GM23338 (cell line): ENCODE data around the gene NEK8. TPM values are rescaled to one million over a fixed set of nuclear protein-coding genes. Genes with fewer than 3 reads are reported as not detected.

ENCODE experiments used
- ATAC-seq: fragments of 200-7000 bp; cut with Tn5 transposase; 3 replicates; pipeline ENCODE4 v1.9.1; 2020
- DNase-seq: peaks from one replicate; pipeline ENCODE4 v3.0.0-alpha.2; 2015; ENCODE audit warnings: low spot score
- H2AFZ ChIP-seq: fragments of 200-600 bp; sonication (generic); 2 replicates; pipeline ENCODE4 v1.8.0; 2016; ENCODE audit warnings: antibody characterized with exemption, mild to moderate bottlenecking, moderate library complexity
- H3F3A ChIP-seq: fragments of 200-600 bp; sonication (generic); replicated peaks from 2 replicates; pipeline ENCODE4 v1.8.0; 2017; ENCODE audit warnings: antibody characterized with exemption, mixed run types, low read depth
- H3K27ac ChIP-seq: fragments of 200-600 bp; sonication (generic); 2 replicates; pipeline ENCODE4 v1.6.1; 2016; ENCODE audit warnings: low read depth
- H3K27me3 ChIP-seq: fragments of 200-600 bp; sonication (generic); 2 replicates; pipeline ENCODE4 v1.8.0; 2016; ENCODE audit warnings: mild to moderate bottlenecking, mixed run types, moderate library complexity; ENCODE audit not compliant: insufficient read depth
- H3K36me3 ChIP-seq: fragments of 200-600 bp; sonication (generic); 2 replicates; pipeline ENCODE4 v1.8.0; 2016; ENCODE audit warnings: mild to moderate bottlenecking; ENCODE audit not compliant: insufficient read depth
- H3K4me1 ChIP-seq: fragments of 200-600 bp; sonication (generic); 2 replicates; pipeline ENCODE4 v1.8.0; 2016; ENCODE audit warnings: mild to moderate bottlenecking, moderate library complexity; ENCODE audit not compliant: insufficient read depth
- H3K4me2 ChIP-seq: fragments of 200-600 bp; sonication (generic); 2 replicates; pipeline ENCODE4 v1.7.1; 2017; ENCODE audit warnings: mixed run types
- H3K4me3 ChIP-seq: fragments of 200-600 bp; sonication (generic); 2 replicates; pipeline ENCODE4 v1.6.1; 2016; ENCODE audit warnings: mixed run types
- H3K79me2 ChIP-seq: fragments of 200-600 bp; sonication (generic); replicated peaks from 2 replicates; pipeline ENCODE4 v1.8.0; 2017; ENCODE audit warnings: mild to moderate bottlenecking; ENCODE audit not compliant: insufficient read depth
- H3K9me2 ChIP-seq: fragments of 200-600 bp; sonication (generic); 2 replicates; pipeline ENCODE4 v1.8.0; 2017; ENCODE audit not compliant: insufficient read depth
- H4K20me1 ChIP-seq: fragments of 200-600 bp; sonication (generic); replicated peaks from 2 replicates; pipeline ENCODE4 v1.8.0; 2017; ENCODE audit warnings: mild to moderate bottlenecking; ENCODE audit not compliant: insufficient read depth
- H3K27ac Mint-ChIP-seq: 2 replicates; pipeline ENCODE4 v1.8.0; 2020; ENCODE audit warnings: inconsistent platforms, mild to moderate bottlenecking, moderate library complexity, mixed read lengths
- H3K27me3 Mint-ChIP-seq: 3 replicates; pipeline ENCODE4 v1.8.0; 2022; ENCODE audit warnings: low read depth, mild to moderate bottlenecking, moderate library complexity, mixed read lengths, inconsistent platforms; ENCODE audit not compliant: insufficient read depth, poor library complexity
- H3K36me3 Mint-ChIP-seq: 3 replicates; pipeline ENCODE4 v1.8.0; 2021; ENCODE audit warnings: low read depth, mild to moderate bottlenecking, inconsistent platforms, moderate library complexity, mixed read lengths
- H3K4me1 Mint-ChIP-seq: 3 replicates; pipeline ENCODE4 v1.8.0; 2020; ENCODE audit warnings: mild to moderate bottlenecking, inconsistent platforms, mixed read lengths
- H3K4me3 Mint-ChIP-seq: 3 replicates; pipeline ENCODE4 v1.8.0; 2021; ENCODE audit warnings: moderate library complexity, mild to moderate bottlenecking, inconsistent platforms, mixed read lengths
- H3K9me3 Mint-ChIP-seq: 3 replicates; pipeline ENCODE4 v1.8.0; 2020; ENCODE audit warnings: moderate library complexity, mild to moderate bottlenecking, inconsistent platforms, mixed read lengths
- CREB1 ChIP-seq: fragments of 250-450 bp; sonication (Bioruptor Pico); IDR thresholded peaks from 2 replicates; pipeline ENCODE4 v1.5.0; 2020; ENCODE audit warnings: low read depth, mild to moderate bottlenecking, moderate library complexity
- ETS1 ChIP-seq: IDR thresholded peaks from 2 replicates; pipeline ENCODE4 v1.6.1; 2016; ENCODE audit warnings: antibody characterized with exemption
- EZH2 ChIP-seq: fragments of 200-600 bp; sonication (generic); IDR thresholded peaks from one replicate; pipeline ENCODE4 v1.8.0; 2017; ENCODE audit warnings: antibody characterized with exemption, mild to moderate bottlenecking, low read depth; ENCODE audit not compliant: unreplicated experiment
- EZH2phosphoT487 ChIP-seq: fragments of 200-600 bp; sonication (generic); IDR thresholded peaks from one replicate; pipeline ENCODE4 v1.8.1; 2018; ENCODE audit warnings: antibody characterized with exemption; ENCODE audit not compliant: unreplicated experiment
- JUNB ChIP-seq: IDR thresholded peaks from one replicate; pipeline ENCODE4 v1.6.1; 2016; ENCODE audit warnings: antibody characterized with exemption; ENCODE audit not compliant: unreplicated experiment
- NANOG ChIP-seq: IDR thresholded peaks from 2 replicates; pipeline ENCODE4 v1.6.1; 2016; ENCODE audit warnings: antibody characterized with exemption, borderline replicate concordance
- POLR2AphosphoS5 ChIP-seq: IDR thresholded peaks from 2 replicates; pipeline ENCODE4 v1.6.1; 2016; ENCODE audit warnings: antibody characterized with exemption, low read depth
- REST ChIP-seq: IDR thresholded peaks from one replicate; pipeline ENCODE4 v1.6.1; 2018; ENCODE audit warnings: antibody characterized with exemption; ENCODE audit not compliant: unreplicated experiment
- STAT1 ChIP-seq: IDR thresholded peaks from one replicate; pipeline ENCODE4 v1.6.1; 2016; ENCODE audit warnings: antibody characterized with exemption; ENCODE audit not compliant: unreplicated experiment
- ZNF114 ChIP-seq: fragments of 250-450 bp; sonication (Bioruptor Pico); IDR thresholded peaks from 2 replicates; pipeline ENCODE4 v1.5.0; 2020; ENCODE audit warnings: mild to moderate bottlenecking, moderate library complexity
- ZNF331 ChIP-seq: fragments of 250-450 bp; sonication (Bioruptor Pico); IDR thresholded peaks from 2 replicates; pipeline ENCODE4 v1.5.0; 2020; ENCODE audit warnings: low read depth, mild to moderate bottlenecking, moderate library complexity
- polyA plus RNA-seq: library from polyadenylated mRNA; unstranded; fragments of >200 nt; fragmentation: Nextera tagmentation; extraction: Ambion mirVana; gene quantifications from 2 replicates; pipeline ENCODE4 v1.2.1, GENCODE V29; 2016
- total RNA-seq: library from RNA; depleted of rRNA; stranded (reverse); fragments of >200 nt; shearing (Covaris generic); gene quantifications from 2 replicates; pipeline ENCODE4 v1.2.3, GENCODE V29; 2014

Gene NEK8
- total and polyA plus RNA-seq, 2 experiments from 2014 or later: 10.0 to 14.9 TPM

- no peak for TF ChIP-seq ZNF331
- TF ChIP-seq JUNB: no peak
- TF ChIP-seq REST: no peak
- no peak for TF ChIP-seq ZNF114 (CRISPR knock-in tag)
- peak; percentile 8; the same call in 1 of the 2 replicates for TF ChIP-seq NANOG
- TF ChIP-seq EZH2phosphoT487: no peak
- TF ChIP-seq STAT1: no peak
- no peak for TF ChIP-seq CREB1 (CRISPR knock-in tag)
Measured at GRCh38 chr17:28718333-28719020, 10.1 kb upstream of the NEK8 start (continued).

GRCh38 chr17:28719021-28719433, 9.6 kb upstream of the NEK8 start:
- peak overlapping the region; percentile 84 for H3K4me2 ChIP-seq
- H3K4me1 ChIP-seq: peaks cover 39% of the 10 kb centered on the region
- H3K27ac Mint-ChIP-seq: peak overlapping the region; percentile 100
- peaks cover 57% of the 10 kb centered on the region for H3K79me2 ChIP-seq
- H3K4me3 ChIP-seq: peak overlapping the region; percentile 98
- DNase-seq: no peak
- peaks cover 31% of the 10 kb centered on the region for H4K20me1 ChIP-seq
- H3K4me3 Mint-ChIP-seq: peak overlapping the region; percentile 100
- H3F3A ChIP-seq: peaks cover 56% of the 10 kb centered on the region
- H3K27me3 ChIP-seq: no peaks in the 10 kb centered on the region
- peaks cover 28% of the 10 kb centered on the region for H3K27me3 Mint-ChIP-seq
- ATAC-seq: no peak
- peak overlapping the region; percentile 98 for H3K27ac ChIP-seq
- peaks cover 43% of the 10 kb centered on the region for H3K36me3 ChIP-seq
- H3K36me3 Mint-ChIP-seq: peaks cover 68% of the 10 kb centered on the region
- peaks cover 58% of the 10 kb centered on the region for H3K4me1 Mint-ChIP-seq
- no peak overlapping the region for H2AFZ ChIP-seq
- peaks cover 5% of the 10 kb centered on the region for H3K9me3 Mint-ChIP-seq
- H3K9me2 ChIP-seq: no peaks in the 10 kb centered on the region
- TF ChIP-seq POLR2AphosphoS5 (no peak), CREB1 (CRISPR knock-in tag) (no peak), ZNF331 (no peak), EZH2 (no peak), NANOG (no peak), ETS1 (no peak), REST (no peak), JUNB (no peak)
